Ascending aorta (tissue), 2 donors: ENCODE results near the gene MITF. TPM values are rescaled to one million over a fixed set of nuclear protein-coding genes. Genes with fewer than 3 reads are reported as not detected.

ENCODE experiments used
- DNase-seq, 2 donors: peaks; one replicate each; pipeline ENCODE4 v3.0.0-alpha.2; 2019; ENCODE audit warnings: low spot score in 2 of 2
- H3K27ac ChIP-seq, 2 donors: fragments of 200-600 bp; sonication (generic); one replicate each; pipeline ENCODE4 v1.5.1; 2016 to 2017; ENCODE audit warnings: mild to moderate bottlenecking in 1 of 2
- H3K27me3 ChIP-seq: fragments of 200-600 bp; sonication (generic); one replicate; pipeline ENCODE4 v1.5.1; 2017
- H3K36me3 ChIP-seq, 2 donors: fragments of 200-600 bp; sonication (generic); one replicate each; pipeline ENCODE4 v1.5.1; 2016
- H3K4me1 ChIP-seq, 2 donors: fragments of 200-600 bp; sonication (generic); one replicate each; pipeline ENCODE4 v1.5.1; 2016 to 2017; ENCODE audit warnings: mild to moderate bottlenecking in 1 of 2
- H3K4me3 ChIP-seq, 2 donors: fragments of 200-600 bp; sonication (generic); one replicate each; pipeline ENCODE4 v1.5.1; 2016 to 2017; ENCODE audit warnings: mild to moderate bottlenecking in 1 of 2
- H3K9me3 ChIP-seq, 2 donors: fragments of 200-600 bp; sonication (generic); one replicate each; pipeline ENCODE4 v1.5.1; 2016
- intact Hi-C: fragments of 100-400 bp; cut with DNase I; formaldehyde crosslinking; loops from one replicate; pipeline ENCODE4 v1.15.1; 2023
- total RNA-seq: library from RNA; depleted of rRNA; stranded (reverse); fragments of >200 nt; gene quantifications from one replicate; pipeline ENCODE4 v1.1.0, GENCODE V29; 2016
- TF ChIP-seq, protein P1 (sequence below), 3 experiments: fragments of 200-600 bp in 2 of 3; fragments of 450-650 bp in 1 of 3; sonication (generic) in 2 of 3; IDR thresholded peaks; one replicate each; pipeline ENCODE4 v1.5.1; 2016 to 2019; ENCODE audit warnings: antibody characterized with exemption in 3 of 3, mild to moderate bottlenecking in 1 of 3, moderate library complexity in 1 of 3

The MITF gene
- total RNA-seq, 1 donor from 2014 or later: 27.4 TPM

DNA sequence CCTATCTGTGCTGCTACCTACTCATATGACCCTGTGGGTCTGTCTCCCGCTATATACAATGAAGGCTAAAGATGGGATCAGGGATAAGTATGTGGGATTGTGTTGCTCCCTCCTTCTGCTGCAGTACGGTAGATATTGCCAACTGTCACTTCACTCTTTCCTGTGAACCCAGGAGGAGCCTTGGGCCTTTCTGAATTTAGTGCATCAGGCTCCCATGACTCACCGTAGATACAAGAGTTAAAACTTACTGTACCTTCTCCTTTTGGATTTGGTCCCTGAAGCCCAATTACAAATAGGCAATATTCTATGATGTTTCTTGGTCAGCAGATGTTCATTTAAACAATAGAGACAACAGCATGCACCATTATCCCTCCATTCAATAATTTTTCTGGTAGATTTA, 27.4 kb downstream of the MITF start:
- TF ChIP-seq, protein P1, sequence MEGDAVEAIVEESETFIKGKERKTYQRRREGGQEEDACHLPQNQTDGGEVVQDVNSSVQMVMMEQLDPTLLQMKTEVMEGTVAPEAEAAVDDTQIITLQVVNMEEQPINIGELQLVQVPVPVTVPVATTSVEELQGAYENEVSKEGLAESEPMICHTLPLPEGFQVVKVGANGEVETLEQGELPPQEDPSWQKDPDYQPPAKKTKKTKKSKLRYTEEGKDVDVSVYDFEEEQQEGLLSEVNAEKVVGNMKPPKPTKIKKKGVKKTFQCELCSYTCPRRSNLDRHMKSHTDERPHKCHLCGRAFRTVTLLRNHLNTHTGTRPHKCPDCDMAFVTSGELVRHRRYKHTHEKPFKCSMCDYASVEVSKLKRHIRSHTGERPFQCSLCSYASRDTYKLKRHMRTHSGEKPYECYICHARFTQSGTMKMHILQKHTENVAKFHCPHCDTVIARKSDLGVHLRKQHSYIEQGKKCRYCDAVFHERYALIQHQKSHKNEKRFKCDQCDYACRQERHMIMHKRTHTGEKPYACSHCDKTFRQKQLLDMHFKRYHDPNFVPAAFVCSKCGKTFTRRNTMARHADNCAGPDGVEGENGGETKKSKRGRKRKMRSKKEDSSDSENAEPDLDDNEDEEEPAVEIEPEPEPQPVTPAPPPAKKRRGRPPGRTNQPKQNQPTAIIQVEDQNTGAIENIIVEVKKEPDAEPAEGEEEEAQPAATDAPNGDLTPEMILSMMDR (IDR thresholded peaks at IDR 0.05): no peak
- no peak for DNase-seq
- no peaks in the 10 kb centered on the region for H3K36me3 ChIP-seq
- H3K27me3 ChIP-seq: no peaks in the 10 kb centered on the region
- no peaks in the 10 kb centered on the region for H3K9me3 ChIP-seq
- no peak overlapping the region for H3K4me3 ChIP-seq
- intact Hi-C loops: no loop called here
- peaks cover 0 to 35% of the 10 kb centered on the region in 2 donors for H3K4me1 ChIP-seq
- H3K27ac ChIP-seq: no peak overlapping the region

DNA sequence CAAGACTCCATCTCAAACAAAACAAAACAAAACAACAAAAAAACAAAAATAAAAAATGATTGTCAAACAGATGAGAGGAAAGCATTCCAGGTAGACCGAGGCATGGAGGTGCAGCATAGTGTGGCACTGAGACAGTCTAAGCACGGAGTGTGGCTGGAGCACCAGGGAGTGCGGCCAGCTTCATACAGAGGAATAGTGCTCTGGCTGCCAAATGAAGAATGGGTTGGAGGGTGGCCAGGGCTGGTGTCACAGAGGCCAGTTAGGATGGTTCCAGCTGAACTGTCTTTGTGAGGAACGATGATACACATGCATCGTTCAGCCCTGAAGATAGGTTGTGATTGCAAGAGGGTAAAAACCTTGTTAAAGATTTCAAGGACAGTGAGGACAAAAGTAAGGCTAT, 28.3 kb downstream of the MITF start:
- no peak for DNase-seq
- Histone ChIP-seq H3K36me3 (no peaks in the 10 kb centered on the region), H3K27ac (no peak overlapping the region), H3K4me3 (no peak overlapping the region), H3K9me3 (no peaks in the 10 kb centered on the region), H3K4me1 (peaks cover 0 to 29% of the 10 kb centered on the region in 2 donors), H3K27me3 (no peaks in the 10 kb centered on the region)
- TF ChIP-seq, protein P1 (IDR thresholded peaks at IDR 0.05): no peak
- intact Hi-C loops: no loop called here

GRCh38 chr3:69768438-69768837, 29.2 kb downstream of the MITF start:
- no peak overlapping the region for H3K4me3 ChIP-seq
- H3K27me3 ChIP-seq: no peaks in the 10 kb centered on the region
- TF ChIP-seq, protein P1 (IDR thresholded peaks at IDR 0.05): no peak
- DNase-seq: no peak
- peaks cover 0 to 23% of the 10 kb centered on the region in 2 donors for H3K4me1 ChIP-seq
- H3K9me3 ChIP-seq: no peaks in the 10 kb centered on the region
- intact Hi-C loops: no loop called here
- H3K27ac ChIP-seq: no peak overlapping the region
- H3K36me3 ChIP-seq: no peaks in the 10 kb centered on the region

- no peaks in the 10 kb centered on the region for H3K27me3 ChIP-seq
- no peak overlapping the region for H3K4me3 ChIP-seq
- peaks cover 0 to 16% of the 10 kb centered on the region in 2 donors for H3K4me1 ChIP-seq
- no peak overlapping the region for H3K27ac ChIP-seq
- intact Hi-C loops: no loop called here
- H3K36me3 ChIP-seq: no peaks in the 10 kb centered on the region
- no peak for DNase-seq
- TF ChIP-seq, protein P1 (IDR thresholded peaks at IDR 0.05): no peak
- H3K9me3 ChIP-seq: no peaks in the 10 kb centered on the region
Observed at GRCh38 chr3:69770219-69770618, 31.0 kb downstream of the MITF start.

- DNase-seq: no peak
- no peaks in the 10 kb centered on the region for H3K36me3 ChIP-seq
- H3K27ac ChIP-seq: no peak overlapping the region
- H3K27me3 ChIP-seq: no peaks in the 10 kb centered on the region
- no peaks in the 10 kb centered on the region for H3K9me3 ChIP-seq
- intact Hi-C loops: no loop called here
- no peak overlapping the region for H3K4me3 ChIP-seq
- H3K4me1 ChIP-seq: peaks cover 0 to 10% of the 10 kb centered on the region in 2 donors
- TF ChIP-seq, protein P1 (IDR thresholded peaks at IDR 0.05): no peak
Observed at GRCh38 chr3:69770976-69771634, 31.8 kb downstream of the MITF start.
